D721Med (cell line): ENCODE results near the gene RWDD4.

ENCODE experiments used
- DNase-seq: peaks from one replicate; pipeline ENCODE4 v3.0.0; 2011; ENCODE audit warnings: low spot score; ENCODE audit not compliant: insufficient read length
- FAIRE-seq: peaks from 2 replicates; lab custom pipeline; 2011; peaks lifted over from hg19 to GRCh38; lab: Jason Lieb, UNC
- CTCF ChIP-seq: IDR thresholded peaks from 2 replicates; pipeline ENCODE4 v1.5.1; 2012; ENCODE audit warnings: mild to moderate bottlenecking, control low read depth; ENCODE audit not compliant: insufficient read depth; ENCODE audit errors: missing control alignments

The RWDD4 gene

GRCh38 chr4:183659029-183659871 is at the start of gene RWDD4, which contains the start of gene TRAPPC11:
Gene RWDD4, minus strand, starts transcription at chr4:183659185. Its CDS starts 233 bp downstream, at chr4:183658952.
Gene TRAPPC11, plus strand, starts transcription at chr4:183659293. Its CDS starts 4,575 bp downstream, at chr4:183663868.
- FAIRE-seq = no peak

GRCh38 chr4:183702492-183702891 is 43.5 kb upstream of the RWDD4 start:
- FAIRE-seq = no peak

More at GRCh38 chr4:183659029-183659871, at the start of gene RWDD4, which contains the start of gene TRAPPC11:
- peak; percentile 82 for DNase-seq
- no peak for TF ChIP-seq CTCF

GRCh38 chr4:183700407-183700806 is 41.4 kb upstream of the RWDD4 start:
- no peak for FAIRE-seq
- no peak for TF ChIP-seq CTCF
- no peak for DNase-seq

More at GRCh38 chr4:183702492-183702891, 43.5 kb upstream of the RWDD4 start:
- no peak for DNase-seq
- TF ChIP-seq CTCF = no peak

- TF ChIP-seq CTCF = no peak
- DNase-seq = no peak
- no peak for FAIRE-seq
Measured at GRCh38 chr4:183698909-183699308, 39.9 kb upstream of the RWDD4 start.

GRCh38 chr4:183691897-183692296 is 32.9 kb upstream of the RWDD4 start:
- FAIRE-seq (no peak), DNase-seq (no peak)
- TF ChIP-seq CTCF = no peak

GRCh38 chr4:183691006-183691405 is 32.0 kb upstream of the RWDD4 start:
- FAIRE-seq = no peak
- TF ChIP-seq CTCF = no peak
- no peak for DNase-seq

- DNase-seq (no peak), FAIRE-seq (no peak)
- no peak for TF ChIP-seq CTCF
Measured at GRCh38 chr4:183688216-183688615, 29.2 kb upstream of the RWDD4 start.
